GM21447 (cell line): ENCODE data around the gene ZNF628.

Source experiments
- ATAC-seq: cut with Tn5 transposase; IDR thresholded peaks from one replicate; pipeline ENCODE4 v1.9.1; 2021; ENCODE audit not compliant: unreplicated experiment

The ZNF628 gene

DNA sequence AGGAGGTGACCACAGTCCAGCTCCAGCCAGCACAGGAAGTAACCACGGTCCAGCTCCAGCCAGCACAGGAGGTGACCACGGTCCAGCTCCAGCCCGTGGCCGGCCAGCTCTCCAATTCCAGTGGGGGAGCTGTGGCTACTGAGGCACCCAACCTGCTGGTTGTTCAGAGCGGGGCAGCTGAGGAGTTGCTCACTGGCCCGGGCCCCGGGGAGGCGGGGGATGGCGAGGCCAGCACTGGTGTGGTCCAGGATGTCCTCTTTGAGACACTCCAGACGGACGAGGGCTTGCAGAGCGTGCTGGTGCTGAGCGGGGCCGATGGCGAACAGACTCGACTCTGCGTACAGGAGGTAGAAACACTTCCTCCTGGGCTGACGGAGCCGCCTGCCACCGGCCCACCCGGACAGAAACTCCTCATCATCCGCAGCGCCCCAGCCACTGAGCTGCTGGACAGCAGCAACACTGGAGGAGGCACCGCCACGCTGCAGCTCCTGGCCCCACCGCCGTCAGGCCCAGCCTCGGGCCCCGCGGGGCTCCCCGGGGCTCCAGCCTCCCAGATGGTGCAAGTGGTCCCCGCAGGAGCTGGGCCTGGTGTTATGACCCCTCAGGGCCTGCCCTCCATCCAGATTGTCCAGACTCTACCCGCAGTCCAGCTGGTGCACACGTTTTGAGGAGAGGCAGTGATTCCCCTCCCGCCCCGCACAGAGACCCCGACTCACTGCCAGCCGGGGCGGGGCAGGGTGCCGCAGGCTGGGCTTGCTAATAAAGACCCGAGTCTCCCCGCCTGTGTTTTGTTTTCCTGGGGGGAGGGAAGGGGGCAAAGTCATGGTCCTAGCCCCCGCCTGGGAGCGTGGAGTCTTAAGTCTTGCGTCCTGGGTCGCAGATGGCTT, 7.5 kb downstream of the ZNF628 start:
- ATAC-seq: no peak

DNA sequence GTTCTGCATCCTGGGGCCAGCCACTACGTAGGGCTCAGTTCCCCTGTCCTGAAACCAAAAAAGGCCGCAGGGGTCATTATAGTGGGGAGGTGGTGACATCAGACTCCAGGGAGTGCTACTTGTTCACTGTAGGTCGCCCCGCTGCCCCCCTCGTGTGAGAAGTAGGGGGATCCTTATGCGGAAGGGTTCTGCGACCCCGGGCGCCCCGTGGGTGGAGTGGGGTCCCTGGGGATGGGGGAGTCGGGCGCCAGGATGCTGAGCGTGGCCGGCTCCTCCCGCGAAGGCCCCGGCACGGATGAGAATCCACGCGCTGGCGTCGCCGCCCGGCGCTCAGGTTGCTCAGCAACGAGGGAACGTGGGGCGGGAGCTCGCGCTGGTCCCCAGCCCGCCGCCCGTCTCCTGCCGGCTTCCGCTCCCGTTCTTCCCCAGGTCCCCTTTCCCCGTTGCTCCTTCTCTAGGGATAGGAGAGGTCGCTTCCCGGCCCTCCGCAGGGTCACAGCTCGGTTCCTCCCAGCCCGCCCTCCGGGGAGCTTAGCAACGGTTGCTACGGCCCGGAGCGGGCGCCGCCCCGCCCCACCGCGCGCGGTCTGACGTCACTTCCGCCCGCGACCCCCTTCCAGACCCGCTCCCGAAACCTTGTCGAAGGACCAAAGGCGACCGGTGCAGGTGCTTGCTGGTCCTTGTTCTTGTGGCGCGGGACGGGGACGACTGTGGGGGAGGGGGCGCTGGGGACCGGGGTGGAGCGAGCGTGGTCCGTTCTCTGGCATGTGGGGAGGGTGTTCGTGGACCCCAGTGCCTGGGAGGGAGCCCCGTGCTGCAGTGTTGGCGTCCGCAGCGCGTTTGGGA, 8.4 kb downstream of the ZNF628 start, which contains the start of gene NAT14:
Gene NAT14 (plus strand): TSS at position 596 of the 846 bp plus-strand sequence. CDS start 521 bp downstream, outside the sequence.
- no peak for ATAC-seq

DNA sequence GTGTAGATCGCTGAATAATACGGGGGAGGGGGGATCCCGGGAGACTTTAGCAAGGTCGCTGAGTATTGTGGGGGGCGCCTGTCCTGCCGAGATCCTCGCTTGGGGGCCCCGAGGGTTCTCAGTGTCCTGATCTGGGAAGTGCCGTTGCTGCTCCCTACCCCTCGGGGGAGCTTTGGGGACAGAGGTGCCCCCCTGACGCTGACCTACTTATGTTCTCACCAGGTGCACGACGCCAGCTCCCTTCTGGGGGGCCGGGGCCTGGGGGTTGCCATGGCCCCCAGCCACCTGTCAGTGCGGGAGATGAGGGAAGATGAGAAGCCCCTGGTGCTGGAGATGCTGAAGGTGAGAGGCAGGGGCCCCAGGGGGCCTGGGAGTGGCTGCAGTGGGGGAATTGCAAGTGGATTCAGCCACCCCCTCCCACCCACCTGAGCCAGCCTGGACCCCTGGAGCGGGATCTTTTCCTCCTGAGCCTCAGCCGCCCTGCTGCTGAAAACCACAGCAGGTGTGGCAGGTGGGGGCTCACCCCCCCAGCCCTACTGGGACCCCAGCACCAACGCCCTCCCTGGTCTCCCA, 9.1 kb downstream of the ZNF628 start:
- ATAC-seq: no peak

DNA sequence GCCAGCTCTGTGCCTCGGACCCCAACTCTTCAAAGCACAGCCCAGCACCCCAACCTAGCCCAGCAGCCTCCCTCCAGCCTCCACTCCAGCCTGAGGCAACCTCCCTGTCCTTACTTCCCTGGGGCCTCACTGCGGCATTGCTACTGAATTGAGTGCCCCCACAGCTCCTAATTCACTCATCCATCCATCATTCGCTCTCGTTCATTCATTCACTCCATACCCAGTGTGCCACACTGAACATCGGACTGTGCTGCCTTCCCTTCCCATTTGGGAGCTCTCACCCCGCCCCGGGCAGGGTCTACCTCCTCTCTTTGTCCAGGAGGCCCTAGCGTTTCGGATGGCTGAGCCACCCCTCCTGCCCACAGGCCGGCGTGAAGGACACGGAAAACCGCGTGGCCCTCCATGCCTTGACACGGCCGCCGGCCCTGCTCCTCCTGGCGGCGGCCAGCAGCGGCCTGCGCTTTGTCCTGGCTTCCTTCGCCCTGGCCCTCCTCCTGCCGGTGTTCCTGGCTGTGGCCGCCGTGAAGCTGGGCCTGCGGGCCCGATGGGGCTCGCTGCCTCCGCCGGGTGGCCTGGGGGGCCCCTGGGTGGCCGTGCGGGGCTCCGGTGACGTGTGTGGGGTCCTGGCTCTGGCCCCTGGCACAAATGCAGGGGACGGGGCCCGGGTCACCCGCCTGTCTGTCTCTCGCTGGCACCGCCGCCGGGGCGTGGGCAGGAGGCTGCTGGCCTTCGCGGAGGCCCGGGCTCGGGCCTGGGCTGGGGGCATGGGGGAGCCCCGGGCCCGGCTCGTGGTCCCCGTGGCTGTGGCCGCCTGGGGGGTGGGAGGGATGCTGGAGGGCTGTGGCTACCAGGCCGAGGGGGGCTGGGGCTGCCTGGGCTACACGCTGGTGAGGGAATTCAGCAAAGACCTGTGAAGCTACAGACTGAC, 9.9 kb downstream of the ZNF628 start:
- ATAC-seq: no peak

DNA sequence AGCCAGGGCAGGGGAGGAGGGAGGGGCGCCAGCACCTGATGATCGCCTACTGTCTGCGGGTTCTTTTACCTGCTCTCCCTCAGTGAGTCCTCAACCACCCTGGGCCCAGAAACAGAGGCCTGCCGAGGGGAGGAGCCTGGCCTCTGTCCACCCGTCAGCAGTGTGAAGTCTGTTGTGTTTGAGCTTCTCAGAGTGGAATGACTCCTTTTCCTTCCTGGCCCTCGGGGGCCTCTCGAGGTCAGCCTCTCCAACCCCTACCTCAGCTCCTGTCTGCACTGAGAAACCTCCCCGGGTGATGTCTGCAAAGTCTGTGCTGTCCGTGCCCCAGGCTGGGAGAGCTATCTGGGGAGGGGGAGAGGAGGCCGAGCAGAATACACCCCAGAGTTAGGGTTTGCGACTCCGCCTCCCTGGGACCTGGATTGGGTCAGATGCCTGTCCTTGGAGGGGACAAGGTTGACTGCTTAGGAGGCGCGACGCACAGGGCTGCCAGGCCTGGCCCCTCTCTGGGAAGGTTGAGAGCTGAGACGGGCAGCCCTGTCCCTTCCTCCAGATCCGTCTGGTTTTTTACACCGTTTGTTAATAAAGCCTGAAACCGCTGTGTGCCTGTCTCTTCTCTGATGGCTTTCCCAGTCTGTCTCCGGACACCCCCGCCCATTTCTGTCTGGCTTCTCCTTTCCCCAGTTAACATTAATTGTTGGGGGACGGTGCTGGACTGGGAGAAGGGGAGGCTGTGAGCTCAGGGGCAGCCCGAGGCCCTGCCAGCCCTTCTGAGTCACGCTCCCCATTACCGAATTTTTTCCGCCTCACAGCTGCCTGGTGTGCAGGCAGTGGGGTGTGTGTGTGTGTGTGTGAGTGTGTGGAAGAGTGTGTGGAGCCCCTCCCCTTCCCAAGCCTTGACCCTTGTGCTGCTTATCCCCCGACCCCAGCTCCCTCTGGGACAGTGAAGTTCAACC, 10.8 kb downstream of the ZNF628 start:
- no peak for ATAC-seq

DNA sequence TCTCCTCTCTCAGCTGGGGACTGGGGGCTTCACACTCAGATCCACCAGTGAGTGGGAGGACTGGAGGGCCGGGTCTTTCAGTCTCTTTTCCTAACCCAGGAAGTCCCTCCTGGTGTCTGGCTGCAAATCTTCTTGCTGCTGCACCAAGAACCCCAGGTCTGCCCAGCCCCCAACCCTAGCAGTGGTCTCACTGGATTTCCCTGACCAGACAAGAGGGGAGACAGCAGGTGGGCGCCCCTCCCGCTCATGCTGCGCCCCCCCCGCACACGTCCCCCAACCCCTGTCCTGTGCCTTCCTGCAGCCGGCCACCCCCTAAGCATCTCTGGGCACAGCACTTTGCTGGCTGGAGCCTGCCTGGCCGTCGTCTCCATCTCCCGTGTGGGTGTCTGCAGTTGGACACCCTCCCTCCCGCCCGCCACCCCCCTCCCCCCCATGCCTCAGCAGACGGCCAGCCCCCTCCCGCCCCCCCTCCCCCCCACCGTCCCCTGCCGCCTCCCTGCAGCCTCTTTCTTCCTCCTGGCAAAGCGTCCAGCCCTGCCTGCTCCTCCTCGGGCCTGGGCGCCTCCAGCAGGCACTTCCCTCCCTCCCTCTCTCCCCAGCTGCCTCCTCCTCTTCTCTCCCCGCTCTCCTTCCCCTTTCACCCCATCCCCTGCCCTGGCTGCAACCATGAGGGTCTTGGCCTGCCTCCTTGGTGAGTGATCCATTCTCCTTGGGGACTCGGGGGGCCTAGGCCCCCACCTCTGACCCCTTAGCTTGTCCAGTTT, 11.7 kb downstream of the ZNF628 start, which contains the start of gene SSC5D:
Gene SSC5D (plus strand): TSS at position 513 of the 764 bp plus-strand sequence. CDS start 154 bp downstream, at position 667.
- no peak for ATAC-seq

DNA sequence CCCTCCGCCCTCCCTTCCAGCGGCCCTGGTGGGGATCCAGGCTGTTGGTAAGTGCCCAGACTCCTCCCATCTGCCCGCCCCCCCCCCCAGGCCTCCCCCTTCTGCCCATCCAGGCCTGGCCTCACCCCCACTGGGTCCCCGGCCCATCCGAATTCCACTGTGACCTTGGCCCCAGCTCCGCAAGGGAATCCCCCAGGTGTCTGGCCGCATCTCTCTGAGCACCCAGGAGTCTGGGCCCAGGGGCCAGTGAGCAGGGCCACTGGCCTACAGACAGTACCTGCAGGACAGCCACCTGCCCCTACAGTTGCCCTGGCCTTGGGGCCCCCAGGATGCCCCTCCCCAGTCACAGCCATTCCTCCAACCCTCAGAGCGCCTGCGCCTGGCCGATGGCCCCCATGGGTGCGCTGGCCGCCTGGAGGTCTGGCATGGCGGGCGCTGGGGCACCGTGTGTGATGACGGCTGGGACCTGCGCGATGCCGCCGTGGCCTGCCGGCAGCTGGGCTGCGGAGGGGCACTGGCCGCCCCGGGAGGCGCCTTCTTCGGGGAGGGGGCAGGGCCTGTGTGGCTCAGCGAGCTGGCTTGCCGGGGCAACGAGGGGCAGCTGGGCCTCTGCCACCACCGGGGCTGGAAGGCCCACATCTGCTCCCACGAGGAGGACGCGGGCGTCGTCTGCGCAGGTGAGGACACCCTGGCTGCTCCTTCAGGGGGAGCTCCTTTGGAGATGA, 12.7 kb downstream of the ZNF628 start:
- ATAC-seq: no peak

DNA sequence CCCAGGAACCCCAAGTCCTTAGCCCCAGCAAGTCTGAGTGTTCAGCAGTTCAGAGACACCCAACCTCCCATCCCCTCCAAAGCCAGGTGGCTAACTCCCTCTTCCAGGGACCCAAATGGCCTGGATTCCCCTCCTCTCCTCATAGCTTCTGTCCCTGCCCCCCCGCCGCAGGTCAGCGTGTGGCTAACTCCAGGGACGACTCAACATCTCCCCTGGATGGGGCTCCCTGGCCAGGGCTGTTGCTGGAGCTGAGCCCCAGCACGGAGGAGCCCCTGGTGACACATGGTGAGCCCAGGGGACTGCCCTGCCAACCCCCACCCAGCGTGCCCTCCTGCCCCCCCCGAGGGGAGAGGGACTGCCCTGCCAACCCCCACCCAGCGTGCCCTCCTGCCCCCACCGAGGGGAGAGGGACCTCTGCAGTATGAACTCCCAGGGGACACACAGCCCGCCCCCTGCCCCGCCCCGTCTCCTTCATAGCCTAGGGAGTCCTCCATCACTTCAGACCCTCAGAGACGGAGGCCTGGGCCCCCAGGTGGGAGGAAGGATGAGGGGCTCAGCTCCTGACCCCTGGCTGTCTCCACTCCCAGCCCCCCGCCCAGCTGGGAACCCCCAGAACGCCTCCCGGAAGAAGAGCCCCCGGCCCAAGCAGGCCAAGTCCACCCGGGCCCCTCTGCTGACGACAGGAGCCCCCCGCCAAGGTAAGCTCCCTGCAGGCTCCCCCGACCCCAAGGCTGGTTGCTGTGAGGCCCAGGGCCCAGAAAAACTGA, 13.5 kb downstream of the ZNF628 start:
- ATAC-seq: no peak

DNA sequence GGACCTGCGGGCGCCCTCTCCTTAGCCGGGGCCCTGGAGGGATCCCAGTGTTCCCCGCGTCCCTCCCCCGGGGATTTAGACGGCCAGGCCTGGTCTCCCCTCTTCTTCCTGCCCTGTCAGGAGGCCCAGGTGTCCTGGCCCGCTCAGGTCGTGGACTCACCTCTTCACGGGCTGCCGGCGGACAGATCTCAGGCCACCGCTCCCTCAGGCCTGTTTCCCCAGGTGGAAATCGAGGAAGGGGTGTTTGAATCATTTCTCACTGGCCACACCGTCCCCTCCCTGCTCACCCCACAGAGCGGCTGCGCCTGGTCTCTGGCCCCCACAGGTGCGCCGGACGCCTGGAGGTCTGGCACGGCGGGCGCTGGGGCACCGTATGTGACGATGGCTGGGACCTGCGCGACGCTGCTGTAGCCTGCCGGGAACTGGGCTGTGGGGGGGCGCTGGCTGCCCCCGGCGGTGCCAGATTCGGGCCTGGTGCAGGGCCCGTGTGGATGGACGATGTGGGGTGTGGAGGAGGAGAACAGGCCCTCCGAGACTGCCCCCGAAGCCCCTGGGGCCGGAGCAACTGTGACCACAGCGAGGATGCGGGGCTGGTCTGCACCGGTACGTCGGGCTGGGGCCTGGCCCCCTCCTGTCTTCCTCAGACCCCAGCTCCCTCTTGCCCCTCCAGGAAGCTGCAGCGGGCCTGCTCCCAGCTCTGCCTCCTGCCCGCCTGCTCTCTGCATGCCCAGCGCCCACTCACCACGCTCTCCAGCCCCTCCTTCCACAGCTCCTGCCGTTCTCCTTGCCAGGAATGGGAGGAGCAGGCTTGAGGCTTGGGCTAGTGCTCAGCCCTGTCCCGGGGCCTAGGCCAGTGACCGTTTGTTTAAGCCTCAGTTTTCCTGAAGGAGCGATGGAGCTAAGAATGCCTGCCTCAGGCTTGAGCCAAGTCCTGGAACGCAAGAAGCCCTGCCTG, 14.3 kb downstream of the ZNF628 start:
- ATAC-seq: no peak

DNA sequence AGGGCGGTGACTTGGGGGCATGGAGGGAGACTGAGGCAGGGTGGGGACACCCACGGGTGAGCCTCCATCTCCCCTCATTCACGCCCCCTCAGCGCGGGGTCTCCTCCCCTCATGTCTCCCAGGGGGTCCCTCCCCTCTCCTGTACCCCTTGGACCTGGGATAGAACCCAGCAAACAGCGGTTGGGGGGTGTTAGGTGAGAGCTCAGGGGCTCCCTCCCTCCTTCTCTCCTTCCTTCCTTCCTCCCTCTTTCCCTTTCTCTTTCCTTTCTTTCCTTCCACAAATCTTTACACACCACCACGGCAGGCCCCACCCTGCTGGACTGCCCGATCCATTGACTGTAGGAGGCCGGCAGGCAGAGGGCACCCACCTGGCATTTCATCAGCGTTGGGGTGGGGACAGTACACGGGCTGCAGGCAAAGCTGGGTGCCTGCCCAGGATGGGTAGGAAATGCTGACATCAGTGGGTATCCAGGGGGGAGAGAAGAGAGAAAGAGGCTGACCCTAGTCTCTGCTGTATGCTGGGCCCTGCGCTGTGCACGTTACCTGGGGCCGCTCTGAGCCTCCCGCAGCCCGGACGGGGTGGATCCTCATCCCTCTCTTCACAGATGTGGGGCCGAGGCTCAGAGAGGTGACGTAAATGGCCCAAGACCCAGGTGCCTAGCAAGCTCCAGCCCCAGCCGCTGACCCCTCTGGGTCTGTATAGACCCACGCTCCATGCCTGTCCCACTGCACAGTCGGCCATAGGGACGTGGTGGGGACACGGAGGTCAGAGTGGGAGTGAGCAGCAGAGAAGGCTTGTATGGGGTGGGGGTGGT, 15.3 kb downstream of the ZNF628 start:
- ATAC-seq: no peak

DNA sequence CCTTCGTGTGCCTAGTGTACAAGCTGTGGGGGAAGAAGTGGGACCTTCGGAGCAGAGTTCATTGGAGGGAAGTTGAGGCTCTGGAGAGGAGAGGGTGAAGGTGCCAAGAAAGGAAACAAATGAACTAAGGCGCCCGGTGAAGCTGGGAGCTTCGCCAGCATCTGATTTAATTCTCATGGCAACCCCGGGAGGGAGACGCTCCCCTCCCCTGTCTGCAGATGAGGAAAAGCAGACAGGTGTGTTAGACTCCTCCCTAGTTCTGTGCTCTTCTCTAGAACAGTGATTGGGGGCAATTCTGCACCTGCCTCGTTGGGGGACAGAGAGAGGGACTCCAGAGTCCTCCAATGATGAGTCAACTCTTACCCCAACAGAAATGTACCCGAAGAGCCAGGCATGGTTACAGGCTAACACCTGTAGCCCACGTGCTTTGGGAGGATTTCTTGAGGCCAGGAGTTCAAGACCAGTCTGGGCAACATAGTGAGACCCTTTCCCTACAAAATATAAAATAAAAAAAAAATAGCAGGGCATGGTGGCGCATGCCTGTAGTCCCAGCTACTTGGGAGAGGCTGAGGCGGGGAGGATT, 16.0 kb downstream of the ZNF628 start:
- no peak for ATAC-seq

DNA sequence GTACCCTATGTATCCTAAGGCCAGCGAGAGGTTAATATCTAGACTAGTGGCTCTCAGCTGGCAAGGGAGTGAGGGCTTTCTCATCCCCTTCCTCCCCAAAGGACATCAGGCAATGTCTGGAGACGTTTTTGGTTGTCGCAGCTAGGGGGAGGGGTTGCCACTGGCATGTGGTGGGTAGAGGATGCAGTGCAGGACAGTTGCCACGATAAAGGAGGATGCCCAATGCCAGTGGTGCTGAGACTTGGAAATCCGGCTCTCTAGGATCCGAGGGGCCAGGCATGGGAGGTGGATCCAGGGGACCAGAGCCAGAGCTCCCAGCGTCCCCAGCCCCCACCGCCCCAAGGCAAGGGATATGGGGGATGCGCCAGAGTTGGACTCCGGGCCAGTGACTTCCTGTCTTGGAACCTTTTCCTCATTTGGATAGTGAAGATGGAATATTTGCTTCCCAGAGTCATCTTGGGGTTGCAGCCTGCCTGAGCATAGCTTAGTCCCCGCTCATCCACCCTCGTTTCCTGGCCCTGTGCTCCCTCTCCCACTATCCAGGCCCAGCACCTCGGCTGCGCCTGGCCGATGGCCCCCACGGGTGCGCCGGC, 16.7 kb downstream of the ZNF628 start:
- ATAC-seq: no peak

DNA sequence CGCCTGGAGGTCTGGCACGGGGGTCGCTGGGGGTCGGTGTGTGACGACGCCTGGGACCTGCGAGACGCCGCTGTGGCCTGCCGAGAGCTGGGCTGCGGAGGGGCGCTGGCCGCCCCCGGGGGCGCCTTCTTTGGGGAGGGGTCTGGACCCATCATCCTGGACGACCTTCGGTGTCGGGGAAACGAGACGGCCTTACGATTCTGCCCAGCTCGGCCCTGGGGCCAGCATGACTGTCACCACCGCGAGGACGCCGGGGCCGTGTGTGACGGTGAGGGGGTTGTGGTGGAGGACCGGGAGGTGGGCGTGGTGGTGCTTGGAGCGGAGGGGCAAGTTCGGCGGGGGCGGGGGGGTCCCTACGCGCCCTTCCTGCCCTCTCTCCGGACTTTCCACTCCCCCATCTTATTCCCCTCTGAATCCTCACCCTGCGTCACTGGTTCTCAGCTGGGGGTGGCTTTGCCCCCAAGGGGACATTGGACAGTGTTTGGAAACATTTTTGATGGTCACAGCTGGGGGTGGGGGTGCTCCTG, 17.3 kb downstream of the ZNF628 start:
- ATAC-seq: no peak

DNA sequence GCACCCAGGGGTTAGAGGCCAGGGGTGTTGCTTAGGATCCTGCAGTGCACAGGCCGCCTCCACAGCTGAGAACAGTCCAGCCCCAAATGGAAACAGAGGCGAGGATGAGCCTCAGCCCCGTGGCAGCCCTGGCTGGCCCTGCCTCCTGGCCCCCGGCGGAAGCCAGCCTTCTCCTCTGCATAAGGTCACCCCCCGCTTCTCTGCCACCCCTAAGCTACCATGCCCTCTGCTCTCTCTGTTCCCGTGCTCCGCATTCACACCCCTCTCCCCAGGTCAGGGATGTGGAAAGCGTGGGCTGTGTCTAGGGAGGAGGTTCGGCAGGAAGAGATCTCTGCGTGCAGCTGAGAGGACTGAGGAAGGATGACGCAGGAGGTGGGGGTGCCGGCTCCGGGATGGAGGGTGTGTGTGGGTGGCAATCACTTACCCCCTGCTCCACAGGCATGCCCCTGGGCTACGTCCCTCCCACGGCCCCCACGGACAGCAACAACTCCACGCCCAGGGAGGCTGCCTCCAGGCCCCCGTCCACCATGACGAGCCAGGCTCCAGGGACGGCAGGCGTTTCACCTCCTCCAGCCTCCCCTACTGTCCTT, 17.9 kb downstream of the ZNF628 start:
- no peak for ATAC-seq
